ENCODE results near the gene SLCO1B3. TPM values are rescaled to one million over a fixed set of nuclear protein-coding genes. Genes with fewer than 3 reads are reported as not detected.
"Not testable (repeated sequence)": the region's sequence is repeated elsewhere in the genome, so short reads cannot be mapped to it uniquely, and the experiment has no call there.

SLCO1B3 gene
- not detected in 2 replicates for total RNA-seq (2012; rRNA removed)

- Histone ChIP-seq H3K27me3 (ENCODE audit: control insufficient read depth, insufficient read depth, low read length) (no peaks in the 10 kb centered on the region), H3K4me2 (ENCODE audit: low read length) (no peak within 1 kb of the TSS), H3K36me3 (ENCODE audit: insufficient read depth, low read length) (no peaks in the 10 kb centered on the region), H3K9me3 (replicated peaks; ENCODE audit: low read length) (no peaks in the 10 kb centered on the region), H3K4me1 (ENCODE audit: control insufficient read depth, insufficient read depth, low read length) (no peaks in the 10 kb centered on the region), H3K4me3 (ENCODE audit: low read length) (no peak within 1 kb of the TSS), H3K9ac (ENCODE audit: low read depth, low read length) (no peak within 1 kb of the TSS)
Observed at GRCh38 chr12:20810487-20810886, at the start of gene SLCO1B3. Gene SLCO1B3 (plus strand): TSS chr12:20810705. CDS start chr12:20815739, 5,034 bp downstream.

- no peaks in the 10 kb centered on the region for H3K27me3 ChIP-seq (ENCODE audit: control insufficient read depth, insufficient read depth, low read length)
- no peak overlapping the region for H3K4me2 ChIP-seq (ENCODE audit: low read length)
- no peak overlapping the region for H3K9ac ChIP-seq (ENCODE audit: low read depth, low read length)
- H3K4me3 ChIP-seq (ENCODE audit: low read length) = no peak overlapping the region
- H3K36me3 ChIP-seq (ENCODE audit: insufficient read depth, low read length) = no peaks in the 10 kb centered on the region
- H3K4me1 ChIP-seq (ENCODE audit: control insufficient read depth, insufficient read depth, low read length) = no peaks in the 10 kb centered on the region
- no peaks in the 10 kb centered on the region for H3K9me3 ChIP-seq (replicated peaks; ENCODE audit: low read length)
Observed at GRCh38 chr12:20777420-20777819, 33.1 kb upstream of the SLCO1B3 start.

- Histone ChIP-seq H3K27me3 (ENCODE audit: control insufficient read depth, insufficient read depth, low read length) (no peaks in the 10 kb centered on the region), H3K4me1 (ENCODE audit: control insufficient read depth, insufficient read depth, low read length) (no peaks in the 10 kb centered on the region), H3K36me3 (ENCODE audit: insufficient read depth, low read length) (no peaks in the 10 kb centered on the region), H3K4me3 (ENCODE audit: low read length) (no peak overlapping the region), H3K4me2 (ENCODE audit: low read length) (no peak overlapping the region), H3K9ac (ENCODE audit: low read depth, low read length) (no peak overlapping the region), H3K9me3 (replicated peaks; ENCODE audit: low read length) (no peaks in the 10 kb centered on the region)
Observed at GRCh38 chr12:20778969-20779368, 31.5 kb upstream of the SLCO1B3 start.

GRCh38 chr12:20779971-20780370 lies 30.5 kb upstream of the SLCO1B3 start:
- H3K4me2 ChIP-seq (ENCODE audit: low read length) = not testable (repeated sequence)

GRCh38 chr12:20783796-20784357 lies 26.6 kb upstream of the SLCO1B3 start:
- not testable (repeated sequence) for H3K4me1 ChIP-seq (ENCODE audit: control insufficient read depth, insufficient read depth, low read length); H3K36me3 ChIP-seq (ENCODE audit: insufficient read depth, low read length); H3K9ac ChIP-seq (ENCODE audit: low read depth, low read length); H3K4me2 ChIP-seq (ENCODE audit: low read length); H3K9me3 ChIP-seq (replicated peaks; ENCODE audit: low read length); H3K27me3 ChIP-seq (ENCODE audit: control insufficient read depth, insufficient read depth, low read length); H3K4me3 ChIP-seq (ENCODE audit: low read length)

More at GRCh38 chr12:20779971-20780370, 30.5 kb upstream of the SLCO1B3 start:
- H3K4me1 ChIP-seq (ENCODE audit: control insufficient read depth, insufficient read depth, low read length); H3K9ac ChIP-seq (ENCODE audit: low read depth, low read length); H3K9me3 ChIP-seq (replicated peaks; ENCODE audit: low read length); H3K4me3 ChIP-seq (ENCODE audit: low read length); H3K36me3 ChIP-seq (ENCODE audit: insufficient read depth, low read length); H3K27me3 ChIP-seq (ENCODE audit: control insufficient read depth, insufficient read depth, low read length): not testable (repeated sequence)

- no peak overlapping the region for H3K4me2 ChIP-seq (ENCODE audit: low read length)
- H3K36me3 ChIP-seq (ENCODE audit: insufficient read depth, low read length) = no peaks in the 10 kb centered on the region
Observed at GRCh38 chr12:20792971-20793370, 17.5 kb upstream of the SLCO1B3 start.

GRCh38 chr12:20798554-20798953 lies 12.0 kb upstream of the SLCO1B3 start:
- Histone ChIP-seq H3K27me3 (ENCODE audit: control insufficient read depth, insufficient read depth, low read length) (no peaks in the 10 kb centered on the region), H3K9me3 (replicated peaks; ENCODE audit: low read length) (no peaks in the 10 kb centered on the region), H3K4me2 (ENCODE audit: low read length) (no peak overlapping the region), H3K4me3 (ENCODE audit: low read length) (no peak overlapping the region), H3K36me3 (ENCODE audit: insufficient read depth, low read length) (no peaks in the 10 kb centered on the region), H3K9ac (ENCODE audit: low read depth, low read length) (no peak overlapping the region), H3K4me1 (ENCODE audit: control insufficient read depth, insufficient read depth, low read length) (no peaks in the 10 kb centered on the region)

More at GRCh38 chr12:20792971-20793370, 17.5 kb upstream of the SLCO1B3 start:
- Histone ChIP-seq H3K4me3 (ENCODE audit: low read length) (no peak overlapping the region), H3K9me3 (replicated peaks; ENCODE audit: low read length) (no peaks in the 10 kb centered on the region), H3K4me1 (ENCODE audit: control insufficient read depth, insufficient read depth, low read length) (no peaks in the 10 kb centered on the region), H3K27me3 (ENCODE audit: control insufficient read depth, insufficient read depth, low read length) (no peaks in the 10 kb centered on the region), H3K9ac (ENCODE audit: low read depth, low read length) (no peak overlapping the region)

GRCh38 chr12:20800160-20800559 lies 10.3 kb upstream of the SLCO1B3 start:
- H3K27me3 ChIP-seq (ENCODE audit: control insufficient read depth, insufficient read depth, low read length) = no peaks in the 10 kb centered on the region
- H3K4me2 ChIP-seq (ENCODE audit: low read length) = no peak overlapping the region
- H3K9me3 ChIP-seq (replicated peaks; ENCODE audit: low read length) = no peaks in the 10 kb centered on the region
- H3K36me3 ChIP-seq (ENCODE audit: insufficient read depth, low read length) = no peaks in the 10 kb centered on the region
- no peak overlapping the region for H3K4me3 ChIP-seq (ENCODE audit: low read length)
- no peak overlapping the region for H3K9ac ChIP-seq (ENCODE audit: low read depth, low read length)
- H3K4me1 ChIP-seq (ENCODE audit: control insufficient read depth, insufficient read depth, low read length) = no peaks in the 10 kb centered on the region

GRCh38 chr12:20801035-20801434 lies 9.5 kb upstream of the SLCO1B3 start:
- H3K4me3 ChIP-seq (ENCODE audit: low read length) = no peak overlapping the region
- H3K9me3 ChIP-seq (replicated peaks; ENCODE audit: low read length) = no peaks in the 10 kb centered on the region
- H3K9ac ChIP-seq (ENCODE audit: low read depth, low read length) = no peak overlapping the region
- no peaks in the 10 kb centered on the region for H3K27me3 ChIP-seq (ENCODE audit: control insufficient read depth, insufficient read depth, low read length)
- H3K36me3 ChIP-seq (ENCODE audit: insufficient read depth, low read length) = no peaks in the 10 kb centered on the region
- H3K4me1 ChIP-seq (ENCODE audit: control insufficient read depth, insufficient read depth, low read length) = no peaks in the 10 kb centered on the region
- no peak overlapping the region for H3K4me2 ChIP-seq (ENCODE audit: low read length)

GRCh38 chr12:20805921-20806320 lies 4.6 kb upstream of the SLCO1B3 start:
- no peaks in the 10 kb centered on the region for H3K27me3 ChIP-seq (ENCODE audit: control insufficient read depth, insufficient read depth, low read length)
- no peak overlapping the region for H3K4me2 ChIP-seq (ENCODE audit: low read length)
- H3K9ac ChIP-seq (ENCODE audit: low read depth, low read length) = no peak overlapping the region
- no peak overlapping the region for H3K4me3 ChIP-seq (ENCODE audit: low read length)
- no peaks in the 10 kb centered on the region for H3K36me3 ChIP-seq (ENCODE audit: insufficient read depth, low read length)
- H3K9me3 ChIP-seq (replicated peaks; ENCODE audit: low read length) = no peaks in the 10 kb centered on the region
- no peaks in the 10 kb centered on the region for H3K4me1 ChIP-seq (ENCODE audit: control insufficient read depth, insufficient read depth, low read length)

GRCh38 chr12:20807192-20808080 lies 3.1 kb upstream of the SLCO1B3 start:
- no peak overlapping the region for H3K9ac ChIP-seq (ENCODE audit: low read depth, low read length)
- no peak overlapping the region for H3K4me2 ChIP-seq (ENCODE audit: low read length)

GRCh38 chr12:20808521-20808920 lies 2.0 kb upstream of the SLCO1B3 start:
- Histone ChIP-seq H3K4me1 (ENCODE audit: control insufficient read depth, insufficient read depth, low read length) (no peaks in the 10 kb centered on the region), H3K4me3 (ENCODE audit: low read length) (no peak overlapping the region), H3K4me2 (ENCODE audit: low read length) (no peak overlapping the region), H3K9ac (ENCODE audit: low read depth, low read length) (no peak overlapping the region), H3K9me3 (replicated peaks; ENCODE audit: low read length) (no peaks in the 10 kb centered on the region), H3K27me3 (ENCODE audit: control insufficient read depth, insufficient read depth, low read length) (no peaks in the 10 kb centered on the region), H3K36me3 (ENCODE audit: insufficient read depth, low read length) (no peaks in the 10 kb centered on the region)

More at GRCh38 chr12:20807192-20808080, 3.1 kb upstream of the SLCO1B3 start:
- H3K9me3 ChIP-seq (replicated peaks; ENCODE audit: low read length) = no peaks in the 10 kb centered on the region
- H3K4me1 ChIP-seq (ENCODE audit: control insufficient read depth, insufficient read depth, low read length) = no peaks in the 10 kb centered on the region
- H3K36me3 ChIP-seq (ENCODE audit: insufficient read depth, low read length) = no peaks in the 10 kb centered on the region
- no peaks in the 10 kb centered on the region for H3K27me3 ChIP-seq (ENCODE audit: control insufficient read depth, insufficient read depth, low read length)
- no peak overlapping the region for H3K4me3 ChIP-seq (ENCODE audit: low read length)

Data from skeletal muscle satellite cell (primary cell).